GM19099 (cell line): ENCODE measurements around the gene ANKRD11.

Source experiments
- POLR2A ChIP-seq: IDR thresholded peaks from 3 replicates; pipeline ENCODE4 v1.6.1; 2011; ENCODE audit warnings: low read depth; ENCODE audit not compliant: insufficient read length; ENCODE audit errors: extremely low read depth

Gene ANKRD11

GRCh38 chr16:89393738-89394406 is 96.5 kb downstream of the ANKRD11 start:
- TF ChIP-seq POLR2A = no peak

GRCh38 chr16:89392881-89393737 is 97.3 kb downstream of the ANKRD11 start:
- no peak for TF ChIP-seq POLR2A

GRCh38 chr16:89388536-89388935 is 101.8 kb downstream of the ANKRD11 start:
- no peak for TF ChIP-seq POLR2A

- TF ChIP-seq POLR2A = no peak
These were observed 103.8 kb downstream of the ANKRD11 start for GRCh38 chr16:89386306-89387185.

GRCh38 chr16:89385712-89386111 is 104.6 kb downstream of the ANKRD11 start:
- no peak for TF ChIP-seq POLR2A

GRCh38 chr16:89384282-89384681 is 106.1 kb downstream of the ANKRD11 start:
- TF ChIP-seq POLR2A = no peak

- no peak for TF ChIP-seq POLR2A
These were observed 107.0 kb downstream of the ANKRD11 start for GRCh38 chr16:89383095-89384003.

- TF ChIP-seq POLR2A = no peak
These were observed 108.6 kb downstream of the ANKRD11 start for GRCh38 chr16:89381788-89382187.

- no peak for TF ChIP-seq POLR2A
These were observed 109.7 kb downstream of the ANKRD11 start for GRCh38 chr16:89380681-89381080.

- no peak for TF ChIP-seq POLR2A
These were observed 111.2 kb downstream of the ANKRD11 start for GRCh38 chr16:89378947-89379771.

- TF ChIP-seq POLR2A = no peak
These were observed 112.9 kb downstream of the ANKRD11 start for GRCh38 chr16:89377453-89377848.

- no peak for TF ChIP-seq POLR2A
These were observed 113.4 kb downstream of the ANKRD11 start for GRCh38 chr16:89376812-89377452.

- no peak for TF ChIP-seq POLR2A
These were observed 114.7 kb downstream of the ANKRD11 start for GRCh38 chr16:89375686-89376085.
